ENCODE measurements around the gene RAD51.

The RAD51 gene

GRCh38 chr15:40722934-40723333 lies 28.0 kb downstream of the RAD51 start:
- no peak for DNase-seq

- no peak for DNase-seq
Observed at GRCh38 chr15:40723919-40724318, 28.9 kb downstream of the RAD51 start.

- DNase-seq = no peak
Observed at GRCh38 chr15:40731034-40731433, 36.1 kb downstream of the RAD51 start.

- DNase-seq = no peak
Observed at GRCh38 chr15:40736575-40736974, 41.6 kb downstream of the RAD51 start.

DNA sequence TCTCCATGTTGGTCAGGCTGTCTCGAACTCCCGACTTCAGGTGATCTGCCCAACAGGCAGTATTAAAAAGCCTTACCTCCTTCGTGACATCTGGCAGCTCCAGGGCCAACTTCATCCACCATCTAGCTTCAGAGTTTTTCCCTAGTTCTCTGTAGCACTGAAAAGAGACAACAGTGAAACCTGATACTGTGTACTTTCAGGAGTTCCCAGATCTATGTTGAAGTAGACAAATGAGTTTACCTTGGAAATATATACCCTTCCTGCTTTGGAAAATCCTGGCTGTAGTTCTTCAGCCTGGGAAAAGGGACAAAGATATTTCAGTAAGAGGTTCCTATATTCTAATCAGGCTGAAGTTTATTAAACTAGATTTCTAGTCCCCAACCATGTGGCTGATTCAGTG lies 42.1 kb downstream of the RAD51 start:
- DNase-seq = no peak

DNA sequence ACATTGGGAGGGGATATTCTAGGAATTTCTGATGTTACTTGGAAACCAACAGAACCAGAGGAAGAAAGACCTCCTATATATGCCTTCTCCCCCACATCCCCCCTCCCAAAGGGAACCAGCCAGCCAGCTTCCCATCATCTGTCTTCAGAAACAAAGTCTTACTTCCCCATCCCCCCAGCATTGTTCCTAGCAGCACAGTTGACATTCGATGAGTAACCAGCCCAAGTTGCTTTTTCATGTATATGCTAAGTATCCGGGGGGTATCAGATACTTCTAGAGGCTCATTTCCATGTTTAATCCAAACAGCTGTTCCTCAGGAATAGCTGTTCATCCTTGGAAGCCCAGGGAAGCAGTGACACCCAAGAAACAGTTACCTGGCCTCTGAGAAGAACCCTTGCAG lies 44.1 kb downstream of the RAD51 start:
- DNase-seq = no peak

DNA sequence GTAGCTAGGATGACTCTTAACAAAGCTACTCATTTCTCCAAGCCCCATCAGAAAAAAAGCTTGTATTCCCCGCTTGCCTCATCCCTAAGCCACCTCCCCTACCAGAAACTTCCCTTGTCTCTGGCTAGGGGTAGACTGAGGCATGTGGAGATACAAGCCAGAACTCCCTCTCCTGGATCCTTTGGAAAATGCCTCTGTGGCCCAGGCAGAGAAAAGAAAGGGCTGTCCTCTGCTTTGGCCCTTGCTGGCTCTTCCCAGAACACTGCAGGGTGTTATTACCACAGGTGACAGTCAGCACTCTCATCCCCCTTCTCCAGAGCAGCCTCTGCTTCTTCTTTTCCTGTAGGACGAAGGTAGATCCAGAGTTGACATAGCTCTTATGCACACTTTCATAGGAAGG lies 44.9 kb downstream of the RAD51 start:
- DNase-seq = no peak

DNA sequence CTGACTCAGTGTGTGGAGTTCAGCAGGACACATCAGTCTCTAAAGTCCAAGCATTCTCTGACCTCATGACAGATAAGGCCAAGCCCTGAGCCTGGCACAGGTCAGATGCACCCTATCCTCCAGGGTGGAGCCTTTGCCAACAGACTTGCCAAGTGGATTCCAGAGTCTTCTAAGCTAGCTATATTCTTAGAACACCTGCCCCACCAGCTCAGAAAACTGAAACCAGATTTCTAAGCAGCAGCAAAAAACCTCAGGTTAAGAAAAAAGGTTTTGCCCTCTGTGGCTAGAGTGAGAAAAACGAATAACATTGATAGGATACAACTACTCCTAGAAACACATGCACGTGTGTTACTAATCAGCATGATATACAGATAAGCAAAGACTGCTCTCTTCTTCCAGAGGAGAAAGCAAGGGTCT lies 48.5 kb downstream of the RAD51 start:
- DNase-seq = no peak

DNA sequence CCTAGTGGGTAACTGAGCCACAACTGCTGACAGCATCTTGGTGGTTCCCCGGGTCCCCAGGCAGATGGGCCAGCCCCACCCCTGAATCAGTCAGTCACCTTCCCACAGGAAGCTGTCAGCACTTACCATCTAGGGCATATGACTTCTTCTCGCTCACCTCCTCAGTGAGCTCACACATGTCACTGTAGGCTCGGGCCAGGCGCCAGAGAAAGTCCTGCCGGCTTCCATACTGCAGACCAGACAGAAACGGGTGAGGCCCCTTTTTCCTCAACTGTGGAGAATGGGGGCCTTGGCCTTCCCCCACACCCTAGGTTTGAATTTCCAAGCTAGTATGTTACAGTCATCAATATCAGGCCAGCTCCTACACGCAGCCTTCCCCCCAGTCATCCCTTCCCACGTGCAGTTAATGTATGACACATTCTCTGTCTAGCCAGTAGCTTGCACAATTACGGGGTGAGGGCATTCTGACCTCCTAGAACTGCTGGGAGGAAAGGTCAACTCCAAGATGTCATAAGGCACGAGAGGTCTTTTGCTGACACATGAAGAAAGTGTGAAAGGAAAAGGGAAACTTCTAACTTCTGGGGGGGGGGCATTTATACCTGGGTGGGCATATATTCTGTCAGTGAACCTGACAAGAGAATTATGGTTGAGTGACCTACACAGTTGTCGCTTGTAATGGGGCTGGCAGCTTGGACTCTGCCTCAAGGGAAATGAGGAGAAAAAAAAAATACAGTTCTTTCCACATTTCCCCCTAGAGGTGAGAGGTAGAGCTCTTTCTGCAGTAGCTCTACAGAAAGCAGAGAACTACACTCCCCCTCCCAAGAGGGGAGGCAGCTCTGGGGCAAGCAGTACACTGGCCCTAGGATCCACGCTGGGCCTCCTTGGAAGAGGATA lies 49.2 kb downstream of the RAD51 start:
- peak; percentile 71 for DNase-seq

- DNase-seq = no peak
Observed at GRCh38 chr15:40744815-40745152, 49.8 kb downstream of the RAD51 start.

DNA sequence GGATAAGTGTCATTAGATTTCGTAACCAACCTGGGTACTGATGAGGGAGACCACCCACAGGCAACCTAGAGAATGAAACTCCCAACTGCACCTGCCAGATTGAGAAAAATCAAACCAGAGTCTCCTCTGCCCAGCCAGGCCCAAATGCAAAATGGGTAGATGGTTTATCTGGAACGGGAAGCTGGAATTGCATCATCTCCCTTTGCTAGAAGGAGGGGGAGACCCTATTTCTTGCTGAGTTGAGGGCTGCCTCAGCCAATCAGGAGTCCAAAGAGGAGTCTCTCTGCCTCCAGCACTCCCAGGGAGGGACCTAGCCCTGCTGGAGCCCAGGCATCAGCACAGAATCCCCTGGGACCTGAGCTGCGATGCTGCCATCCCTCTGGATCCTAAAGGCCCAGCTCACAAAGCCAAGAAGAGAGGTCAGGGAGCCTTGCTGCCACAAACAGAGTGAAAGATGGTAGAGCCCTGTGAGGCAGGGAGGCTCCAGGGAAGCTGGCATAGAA lies 52.0 kb downstream of the RAD51 start:
- DNase-seq = peak; percentile 65

GRCh38 chr15:40747685-40748631 lies 53.0 kb downstream of the RAD51 start:
- DNase-seq = no peak

DNA sequence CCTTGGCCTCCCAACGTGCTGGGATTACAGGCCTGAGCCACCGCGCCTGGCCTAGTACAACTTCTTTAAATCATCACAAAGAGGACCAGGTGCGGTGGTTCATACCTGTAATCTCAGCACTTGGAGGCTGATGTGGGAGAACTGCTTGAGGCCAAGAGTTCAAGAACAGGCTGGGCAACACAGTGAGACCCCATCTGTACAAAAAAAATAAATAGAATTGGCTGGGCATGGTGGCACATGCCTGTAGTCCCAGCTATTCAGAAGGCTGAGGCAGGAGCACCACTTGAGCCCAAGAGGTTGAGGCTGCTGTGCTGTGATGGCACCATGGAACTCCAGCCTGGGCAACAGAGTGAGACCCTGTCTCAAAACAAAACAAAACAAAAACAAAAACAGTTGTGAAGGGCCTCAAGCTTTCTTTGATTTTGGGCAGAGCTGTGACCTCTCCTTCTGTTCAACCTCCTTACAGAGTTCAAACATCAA lies 54.2 kb downstream of the RAD51 start:
- DNase-seq = no peak

- DNase-seq = no peak
Observed at GRCh38 chr15:40750885-40751284, 55.9 kb downstream of the RAD51 start.

GRCh38 chr15:40751745-40752144 lies 56.8 kb downstream of the RAD51 start:
- DNase-seq = no peak

- DNase-seq = no peak
Observed at GRCh38 chr15:40754574-40754882, 59.6 kb downstream of the RAD51 start.

DNA sequence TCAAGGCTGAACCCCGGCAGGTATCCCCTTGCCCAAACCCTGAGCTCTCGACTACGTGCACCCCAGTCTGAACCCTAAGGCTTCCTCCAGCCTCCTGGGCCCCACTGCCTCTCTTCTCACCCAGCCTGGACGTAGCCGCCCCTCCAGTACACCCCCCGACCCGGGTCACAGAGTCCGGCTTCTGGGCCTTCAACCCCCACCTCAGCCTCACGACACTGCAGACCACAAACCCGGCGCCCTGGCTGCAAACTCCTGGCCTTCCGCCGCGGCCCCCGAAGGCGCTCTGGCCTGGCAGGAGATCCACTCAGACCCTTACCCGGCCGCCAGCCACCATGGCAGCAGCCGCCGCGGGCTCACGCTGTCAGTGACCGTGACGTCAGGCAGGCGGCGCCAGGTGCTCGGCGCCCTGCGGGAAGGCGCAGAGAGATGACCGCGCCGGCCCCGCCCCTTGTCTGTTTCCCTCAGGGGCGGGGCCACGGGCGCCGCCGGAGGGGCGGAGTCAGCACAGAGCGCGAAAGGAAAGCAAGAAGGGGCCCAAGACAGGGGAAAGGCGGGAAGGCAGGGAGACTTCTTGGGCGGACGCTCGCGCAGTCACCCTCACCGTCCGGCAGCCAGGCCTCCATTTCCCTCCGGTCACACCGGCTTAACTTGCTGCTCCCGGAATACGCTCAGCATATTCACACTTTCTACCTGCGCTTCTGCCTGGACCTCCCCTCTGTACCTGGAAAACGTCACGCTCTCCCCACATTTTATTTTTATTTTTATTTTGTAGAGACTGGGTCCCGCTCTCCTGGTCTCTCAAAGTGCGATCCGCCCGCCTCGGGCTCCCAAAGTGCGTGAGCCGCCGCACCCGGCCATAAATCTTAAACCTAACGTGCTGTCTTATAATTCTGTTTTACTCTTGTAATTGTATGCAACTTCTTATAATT lies 60.2 kb downstream of the RAD51 start, which contains the start of gene RMDN3:
TSS of gene RMDN3 (minus strand) at position 372 of the 929 bp plus-strand sequence. CDS start 471 bp downstream, outside the sequence.
- peak; percentile 91 for DNase-seq

GRCh38 chr15:40755812-40756208 lies 60.8 kb downstream of the RAD51 start:
- DNase-seq = no peak

DNA sequence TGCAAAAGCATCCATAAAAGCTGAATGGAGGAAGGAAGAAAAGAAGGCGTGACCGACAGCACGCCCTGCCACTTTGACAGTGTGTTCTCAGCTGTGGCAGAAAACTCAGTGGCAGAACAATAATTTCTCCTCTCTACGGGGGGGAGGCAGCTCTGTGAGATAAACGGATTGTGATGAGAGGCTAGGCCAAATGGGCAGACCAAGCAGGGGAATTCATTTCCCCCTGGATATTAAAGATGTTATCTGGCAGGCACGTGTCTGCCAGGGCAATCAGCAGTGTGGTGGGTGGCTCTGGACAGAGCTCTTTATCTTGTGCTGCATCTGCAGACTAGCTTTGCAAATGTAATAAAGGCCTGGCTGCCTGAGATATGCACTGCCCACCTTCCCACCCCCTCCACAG lies 62.0 kb downstream of the RAD51 start:
- DNase-seq = no peak

DNA sequence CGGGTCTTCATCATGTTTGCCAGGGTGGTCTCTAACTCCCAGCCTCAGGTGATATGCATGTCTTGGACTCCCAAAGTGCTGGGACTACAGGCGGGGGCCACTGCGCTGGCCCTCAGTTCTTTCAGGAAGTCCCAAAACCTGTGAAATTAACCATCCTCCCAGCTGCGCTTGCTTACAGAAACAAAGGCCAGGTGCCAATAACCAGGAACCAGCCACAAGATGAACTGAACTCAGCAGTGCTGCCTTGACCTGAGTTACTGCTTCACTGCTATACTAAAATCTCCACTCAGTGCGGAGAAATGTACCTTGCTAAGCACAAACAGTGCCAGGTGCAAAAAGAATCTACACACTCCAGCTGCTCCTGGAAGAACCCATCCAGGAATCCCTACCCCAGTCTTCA lies 65.0 kb downstream of the RAD51 start:
- no peak for DNase-seq

DNA sequence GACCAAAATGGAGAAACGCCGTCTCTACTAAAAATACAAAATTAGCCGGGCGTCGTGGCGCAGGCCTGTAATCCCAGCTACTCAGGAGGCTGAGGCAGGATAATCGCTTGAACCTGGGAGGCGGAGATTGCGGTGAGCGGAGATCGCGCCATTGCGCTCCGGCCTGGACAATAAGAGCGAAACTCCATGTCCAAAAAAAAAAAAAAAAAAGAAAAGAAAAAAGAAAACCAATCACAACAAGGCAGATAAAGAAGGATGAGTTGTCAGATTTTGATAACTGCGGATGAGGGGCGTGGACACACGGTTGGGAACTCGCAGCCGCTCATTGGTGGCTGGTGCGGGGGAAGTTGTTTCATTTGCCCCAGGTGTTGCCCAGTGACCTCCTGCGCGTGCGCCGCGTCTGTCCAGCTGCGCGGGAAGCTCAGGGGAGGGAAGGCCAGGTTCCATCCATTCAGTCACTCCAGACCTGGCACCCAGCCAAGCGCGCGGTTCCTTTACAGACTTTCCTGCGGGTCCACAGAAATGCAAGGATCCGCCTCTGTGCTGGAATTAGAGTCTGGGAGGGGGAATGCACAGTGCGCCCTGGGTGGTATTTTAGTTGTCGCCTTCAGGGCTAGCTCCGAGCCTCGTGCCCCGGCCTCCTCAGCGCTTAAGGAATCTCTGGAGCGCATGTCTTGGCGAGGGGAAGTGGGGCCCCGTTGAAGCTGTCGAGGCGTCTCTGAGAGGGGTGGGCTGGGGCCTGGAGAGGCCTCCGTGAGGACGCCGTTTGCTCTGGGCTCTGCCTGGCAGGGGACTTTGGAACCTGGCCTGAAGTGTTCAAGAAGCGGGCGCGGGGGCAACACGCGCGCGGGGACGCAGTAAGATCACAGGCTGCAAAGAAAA lies 68.2 kb downstream of the RAD51 start:
- DNase-seq = peak; percentile 65

Measured in fibroblast of skin of abdomen (primary cell).